Natural killer cell (primary cell): ENCODE results near the gene HPSE2. TPM values are rescaled to one million over a fixed set of nuclear protein-coding genes. Genes with fewer than 3 reads are reported as not detected.

Experiments used
- ATAC-seq, 3 donors: fragments of 150-1000 bp in 2 of 3; fragments of 200-7000 bp in 1 of 3; cut with Tn5 transposase; 1 replicate in 1 of 3; 2 replicates in 2 of 3; pipeline ENCODE4 v1.10.0; 2021; ENCODE audit warnings: mild to moderate bottlenecking in 2 of 3, moderate library complexity in 2 of 3
- DNase-seq, 2 donors: peaks; one replicate each; pipeline versions ENCODE4 v3.0.0 to v3.0.0-alpha.2; 2013 to 2021; ENCODE audit warnings: mixed read lengths in 1 of 2
- H3K27ac ChIP-seq: one replicate; pipeline ENCODE4 v1.5.1; 2013; ENCODE audit warnings: mild to moderate bottlenecking, low read length
- H3K27me3 ChIP-seq: one replicate; pipeline ENCODE4 v1.6.1; 2013; ENCODE audit warnings: low read length; ENCODE audit not compliant: control insufficient read depth, insufficient read depth
- H3K36me3 ChIP-seq: one replicate; pipeline ENCODE4 v1.6.1; 2013; ENCODE audit warnings: low read length; ENCODE audit not compliant: control insufficient read depth, insufficient read depth
- H3K4me1 ChIP-seq: one replicate; pipeline ENCODE4 v1.6.1; 2013; ENCODE audit warnings: low read length; ENCODE audit not compliant: control insufficient read depth, insufficient read depth
- H3K4me3 ChIP-seq: one replicate; pipeline ENCODE4 v1.5.1; 2013; ENCODE audit warnings: low read length
- H3K9me3 ChIP-seq: one replicate; pipeline ENCODE4 v1.6.1; 2013; ENCODE audit warnings: low read length; ENCODE audit not compliant: control insufficient read depth, insufficient read depth
- H3K27ac Mint-ChIP-seq, 2 donors: one replicate each; pipeline ENCODE4 v1.8.0; 2022; ENCODE audit warnings: mild to moderate bottlenecking in 2 of 2, mixed read lengths in 2 of 2, moderate library complexity in 1 of 2
- H3K27me3 Mint-ChIP-seq, 2 donors: one replicate each; pipeline ENCODE4 v1.8.0; 2022; ENCODE audit warnings: low read depth in 2 of 2, mixed read lengths in 2 of 2
- H3K36me3 Mint-ChIP-seq: one replicate; pipeline ENCODE4 v1.8.0; 2022; ENCODE audit warnings: mixed read lengths
- H3K4me1 Mint-ChIP-seq, 2 donors: one replicate each; pipeline ENCODE4 v1.8.0; 2022; ENCODE audit warnings: mixed read lengths in 2 of 2
- H3K4me3 Mint-ChIP-seq: one replicate; pipeline ENCODE4 v1.8.0; 2022; ENCODE audit warnings: mild to moderate bottlenecking, moderate library complexity, mixed read lengths
- H3K9me3 Mint-ChIP-seq, 2 donors: one replicate each; pipeline ENCODE4 v1.8.0; 2022; ENCODE audit warnings: mixed read lengths in 2 of 2
- CTCF ChIP-seq: fragments of 200-600 bp; IDR thresholded peaks from one replicate; pipeline ENCODE4 v1.8.0; 2022; ENCODE audit warnings: antibody characterized with exemption
- WGBS: methylation state at CpG from one replicate; pipeline ENCODE4 v1.1.7; 2013; ENCODE audit warnings: missing lambda C conversion rate; ENCODE audit not compliant: insufficient coverage; 5-methylcytosine and 5-hydroxymethylcytosine counted together
- intact Hi-C: fragments of 100-400 bp; cut with micrococcal nuclease; formaldehyde crosslinking; loops from one replicate; pipeline ENCODE4 v1.14.2; 2022
- total RNA-seq, 4 donors: library from RNA; stranded (reverse); fragments of 120-200 nt in 1 of 4; gene quantifications; one replicate each; pipeline versions ENCODE4 v1.2.3 to v1.2.4, GENCODE V29; 2013 to 2022

The HPSE2 gene
- total RNA-seq, 3 donors from 2014 or later (not counting 1 experiment from before 2014, with no cell fraction given), result not detected

- peaks cover 68% of the 10 kb centered on the region for H3K36me3 ChIP-seq
- no peaks in the 10 kb centered on the region for H3K4me1 Mint-ChIP-seq
- 95% methylated on average over 9 of the region's 9 CpGs for WGBS
These were observed 811.9 kb downstream of the HPSE2 start for GRCh38 chr10:98423691-98424120.

DNA sequence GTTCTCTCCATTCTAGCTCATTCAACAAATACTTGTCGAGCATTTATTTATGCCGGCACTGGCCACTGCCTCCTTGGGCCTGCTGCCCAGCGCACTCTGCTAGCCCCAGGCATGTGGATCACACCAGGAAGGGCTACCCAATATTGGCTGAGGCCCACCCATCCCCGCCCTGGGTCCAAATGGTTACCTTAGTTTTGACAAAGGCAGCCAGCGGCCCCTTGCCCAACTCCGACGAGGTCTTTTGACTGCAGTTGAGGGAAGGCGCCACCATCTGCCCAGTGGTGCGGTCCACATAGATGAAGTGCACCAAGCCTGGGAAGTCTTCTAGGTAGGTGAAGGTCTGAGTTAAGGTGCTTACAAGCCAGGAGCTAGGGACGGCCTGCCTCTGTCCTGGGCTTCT lies 813.5 kb downstream of the HPSE2 start:
- no peaks in the 10 kb centered on the region for H3K27me3 ChIP-seq
- no peak for DNase-seq
- H3K4me1 ChIP-seq, result no peaks in the 10 kb centered on the region
- no peaks in the 10 kb centered on the region for H3K4me1 Mint-ChIP-seq
- no peak overlapping the region for H3K4me3 Mint-ChIP-seq
- 98% methylated on average over 10 of the region's 10 CpGs for WGBS
- H3K9me3 ChIP-seq, result no peaks in the 10 kb centered on the region
- TF ChIP-seq CTCF, result no peak
- no peaks in the 10 kb centered on the region for H3K9me3 Mint-ChIP-seq
- ATAC-seq, result no peak
- no peaks in the 10 kb centered on the region for H3K27me3 Mint-ChIP-seq
- intact Hi-C loops, result no loop called here
- no peak overlapping the region for H3K4me3 ChIP-seq
- H3K36me3 Mint-ChIP-seq, result peaks cover 7% of the 10 kb centered on the region
- no peak overlapping the region for H3K27ac Mint-ChIP-seq
- peaks cover 74% of the 10 kb centered on the region for H3K36me3 ChIP-seq
- H3K27ac ChIP-seq, result no peak overlapping the region

More at GRCh38 chr10:98423691-98424120, 811.9 kb downstream of the HPSE2 start:
- Histone ChIP-seq H3K9me3 (no peaks in the 10 kb centered on the region), H3K4me1 (no peaks in the 10 kb centered on the region), H3K27ac (no peak overlapping the region), H3K27me3 (no peaks in the 10 kb centered on the region), H3K4me3 (no peak overlapping the region)
- ATAC-seq (no peak), DNase-seq (no peak)
- peaks cover 13% of the 10 kb centered on the region for H3K36me3 Mint-ChIP-seq
- no peaks in the 10 kb centered on the region for H3K27me3 Mint-ChIP-seq
- TF ChIP-seq CTCF, result no peak
- H3K9me3 Mint-ChIP-seq, result no peaks in the 10 kb centered on the region
- H3K4me3 Mint-ChIP-seq, result no peak overlapping the region
- H3K27ac Mint-ChIP-seq, result no peak overlapping the region
- intact Hi-C loops, result no loop called here

- 92% methylated on average over 9 of the region's 9 CpGs for WGBS
- Mint-ChIP-seq H3K9me3 (no peaks in the 10 kb centered on the region), H3K4me1 (no peaks in the 10 kb centered on the region), H3K4me3 (no peak overlapping the region), H3K27me3 (no peaks in the 10 kb centered on the region), H3K27ac (no peak overlapping the region), H3K36me3 (peaks cover 7% of the 10 kb centered on the region)
- Histone ChIP-seq H3K9me3 (no peaks in the 10 kb centered on the region), H3K36me3 (peaks cover 65% of the 10 kb centered on the region), H3K4me3 (no peak overlapping the region), H3K27ac (no peak overlapping the region), H3K4me1 (no peaks in the 10 kb centered on the region), H3K27me3 (no peaks in the 10 kb centered on the region)
- ATAC-seq, result no peak
- intact Hi-C loops, result no loop called here
- no peak for DNase-seq
- TF ChIP-seq CTCF, result no peak
These were observed 814.9 kb downstream of the HPSE2 start for GRCh38 chr10:98420786-98421185.
